HG02938 (cell line): ENCODE measurements around the gene FBXW4.
A peak's percentile ranks its signal among the peaks of the same experiment; 100 is the strongest.

Source experiments
- ATAC-seq: cut with Tn5 transposase; IDR thresholded peaks from one replicate; pipeline ENCODE4 v1.9.1; 2021; ENCODE audit warnings: mild to moderate bottlenecking, moderate library complexity; ENCODE audit not compliant: unreplicated experiment

Gene FBXW4

GRCh38 chr10:101696632-101697031 lies 1.7 kb upstream of the FBXW4 start:
- ATAC-seq = no peak

- ATAC-seq = no peak
These were observed 477 bp upstream of the FBXW4 start for GRCh38 chr10:101695404-101695890.

- ATAC-seq = peak; percentile 58
These were observed 844 bp downstream of the FBXW4 start for GRCh38 chr10:101693978-101694673.

GRCh38 chr10:101693651-101693977 lies 1.4 kb downstream of the FBXW4 start:
- ATAC-seq = peak; percentile 26

GRCh38 chr10:101691081-101691480 lies 3.9 kb downstream of the FBXW4 start:
- no peak for ATAC-seq

GRCh38 chr10:101690461-101690860 lies 4.5 kb downstream of the FBXW4 start:
- no peak for ATAC-seq

GRCh38 chr10:101687071-101687658 lies 7.8 kb downstream of the FBXW4 start:
- ATAC-seq = no peak

GRCh38 chr10:101686133-101686925 lies 8.6 kb downstream of the FBXW4 start:
- ATAC-seq = no peak

- ATAC-seq = no peak
These were observed 10.2 kb downstream of the FBXW4 start for GRCh38 chr10:101684782-101685181.

GRCh38 chr10:101683276-101683675 lies 11.7 kb downstream of the FBXW4 start:
- ATAC-seq = no peak

- ATAC-seq = no peak
These were observed 12.7 kb downstream of the FBXW4 start for GRCh38 chr10:101682172-101682825.

- no peak for ATAC-seq
These were observed 18.4 kb downstream of the FBXW4 start for GRCh38 chr10:101676565-101676964.

- ATAC-seq = no peak
These were observed 19.9 kb downstream of the FBXW4 start for GRCh38 chr10:101675115-101675514.

GRCh38 chr10:101672536-101672935 lies 22.4 kb downstream of the FBXW4 start:
- ATAC-seq = no peak

GRCh38 chr10:101671453-101671852 lies 23.5 kb downstream of the FBXW4 start:
- ATAC-seq = no peak

- no peak for ATAC-seq
These were observed 24.3 kb downstream of the FBXW4 start for GRCh38 chr10:101670635-101671034.

- no peak for ATAC-seq
These were observed 25.8 kb downstream of the FBXW4 start for GRCh38 chr10:101669181-101669580.

- no peak for ATAC-seq
These were observed 26.4 kb downstream of the FBXW4 start for GRCh38 chr10:101668566-101668965.

- no peak for ATAC-seq
These were observed 28.9 kb downstream of the FBXW4 start for GRCh38 chr10:101666083-101666482.

- ATAC-seq = no peak
These were observed 31.9 kb downstream of the FBXW4 start for GRCh38 chr10:101663097-101663496.

- ATAC-seq = no peak
These were observed 34.7 kb downstream of the FBXW4 start for GRCh38 chr10:101660256-101660655.
